ENCODE results near the gene CPAMD8. TPM values are rescaled to one million over a fixed set of nuclear protein-coding genes. Genes with fewer than 3 reads are reported as not detected.
"Not testable (repeated sequence)": the region's sequence is repeated elsewhere in the genome, so short reads cannot be mapped to it uniquely, and the experiment has no call there.

The CPAMD8 gene
- total and polyA plus RNA-seq, 5 donors from 2014 or later, result 0.03 to 2.3 (median 0.36) TPM; not detected in 1

- Mint-ChIP-seq H3K4me1 (no peaks in the 10 kb centered on the region), H3K36me3 (peaks cover 21% of the 10 kb centered on the region), H3K27me3 (no peaks in the 10 kb centered on the region), H3K27ac (no peak overlapping the region), H3K9me3 (peaks cover 2 to 26% (median 9%) of the 10 kb centered on the region in 7 donors), H3K4me3 (peak overlapping the region in 1 of 4 donors; percentile 51)
- Histone ChIP-seq H3K4me3 (ENCODE audit: low read depth, low read length) (no peak overlapping the region), H3K27me3 (ENCODE audit: control insufficient read depth, insufficient read depth, low read length) (no peaks in the 10 kb centered on the region), H3K4me1 (ENCODE audit: control insufficient read depth, insufficient read depth, low read length, poor library complexity, severe bottlenecking) (no peaks in the 10 kb centered on the region), H3K27ac (ENCODE audit: insufficient read depth, low read length, poor library complexity, severe bottlenecking) (no peak overlapping the region), H3K9me3 (ENCODE audit: control insufficient read depth in 2 of 2, low read length in 2 of 2) (peaks cover 12 to 30% of the 10 kb centered on the region in 2 experiments), H3K36me3 (ENCODE audit: control insufficient read depth, insufficient read depth, low read length) (peaks cover 20% of the 10 kb centered on the region)
- no peak for ATAC-seq (ENCODE audit: low read depth in 2 of 2)
- DNase-seq, result no peak
Measured at GRCh38 chr19:16882146-16882545, 144.5 kb downstream of the CPAMD8 start.

GRCh38 chr19:16880884-16881554 lies 145.6 kb downstream of the CPAMD8 start:
- H3K36me3 ChIP-seq (ENCODE audit: control insufficient read depth, insufficient read depth, low read length), result peaks cover 29% of the 10 kb centered on the region
- DNase-seq (no peak), ATAC-seq (ENCODE audit: low read depth in 2 of 2) (no peak)
- no peak overlapping the region for H3K27ac ChIP-seq (ENCODE audit: insufficient read depth, low read length, poor library complexity, severe bottlenecking)
- no peak overlapping the region for H3K4me3 ChIP-seq (ENCODE audit: low read depth, low read length)
- Mint-ChIP-seq H3K27me3 (no peaks in the 10 kb centered on the region), H3K4me3 (no peak overlapping the region), H3K9me3 (peaks cover 2 to 26% (median 9%) of the 10 kb centered on the region in 7 donors), H3K27ac (no peak overlapping the region), H3K36me3 (peaks cover 22% of the 10 kb centered on the region), H3K4me1 (peaks cover 0 to under 1% (median 0%) of the 10 kb centered on the region in 4 donors)
- H3K27me3 ChIP-seq (ENCODE audit: control insufficient read depth, insufficient read depth, low read length), result no peaks in the 10 kb centered on the region
- no peaks in the 10 kb centered on the region for H3K4me1 ChIP-seq (ENCODE audit: control insufficient read depth, insufficient read depth, low read length, poor library complexity, severe bottlenecking)
- H3K9me3 ChIP-seq (ENCODE audit: control insufficient read depth in 2 of 2, low read length in 2 of 2), result peaks cover 12 to 30% of the 10 kb centered on the region in 2 experiments

GRCh38 chr19:16878181-16878965 lies 148.2 kb downstream of the CPAMD8 start:
- no peak overlapping the region for H3K27ac Mint-ChIP-seq
- peaks cover 12 to 27% of the 10 kb centered on the region in 2 experiments for H3K9me3 ChIP-seq (ENCODE audit: control insufficient read depth in 2 of 2, low read length in 2 of 2)
- H3K27me3 Mint-ChIP-seq, result no peaks in the 10 kb centered on the region
- no peak overlapping the region for H3K27ac ChIP-seq (ENCODE audit: insufficient read depth, low read length, poor library complexity, severe bottlenecking)
- no peaks in the 10 kb centered on the region for H3K27me3 ChIP-seq (ENCODE audit: control insufficient read depth, insufficient read depth, low read length)
- H3K36me3 ChIP-seq (ENCODE audit: control insufficient read depth, insufficient read depth, low read length), result peaks cover 29% of the 10 kb centered on the region
- no peak overlapping the region for H3K4me3 Mint-ChIP-seq
- peaks cover 2 to 26% (median 9%) of the 10 kb centered on the region in 7 donors for H3K9me3 Mint-ChIP-seq
- peaks cover 0 to 18% (median 10%) of the 10 kb centered on the region in 4 donors for H3K4me1 Mint-ChIP-seq
- ATAC-seq (ENCODE audit: low read depth in 2 of 2), result no peak
- no peaks in the 10 kb centered on the region for H3K4me1 ChIP-seq (ENCODE audit: control insufficient read depth, insufficient read depth, low read length, poor library complexity, severe bottlenecking)
- DNase-seq, result no peak
- H3K4me3 ChIP-seq (ENCODE audit: low read depth, low read length), result no peak overlapping the region
- H3K36me3 Mint-ChIP-seq, result peaks cover 39% of the 10 kb centered on the region

DNA sequence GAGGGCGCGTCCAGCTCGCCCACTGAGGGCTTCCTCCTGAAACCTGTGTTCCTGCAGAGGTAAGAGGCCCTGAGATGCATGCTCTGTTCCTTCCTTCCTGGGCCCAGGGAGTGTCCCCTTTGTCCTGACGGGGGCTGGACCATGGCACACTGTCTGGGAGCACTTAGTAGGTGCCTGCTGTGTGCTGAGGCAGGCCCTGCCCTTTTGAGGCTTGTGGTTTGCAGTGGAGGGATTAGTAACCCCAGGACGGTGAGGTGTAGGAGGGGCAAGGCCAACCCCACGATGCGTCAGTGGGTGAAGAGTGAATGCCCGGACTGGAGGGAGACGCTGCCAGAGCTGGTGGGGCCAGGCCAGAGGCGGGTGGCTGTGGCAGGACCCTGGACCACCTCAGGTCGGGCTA lies 149.0 kb downstream of the CPAMD8 start:
- peaks cover 29% of the 10 kb centered on the region for H3K36me3 ChIP-seq (ENCODE audit: control insufficient read depth, insufficient read depth, low read length)
- no peak overlapping the region for H3K27ac Mint-ChIP-seq
- ATAC-seq (ENCODE audit: low read depth in 2 of 2) (no peak), DNase-seq (no peak)
- no peak overlapping the region for H3K4me3 Mint-ChIP-seq
- no peak overlapping the region for H3K4me3 ChIP-seq (ENCODE audit: low read depth, low read length)
- H3K9me3 ChIP-seq (ENCODE audit: control insufficient read depth in 2 of 2, low read length in 2 of 2), result peaks cover 12 to 20% of the 10 kb centered on the region in 2 experiments
- H3K36me3 Mint-ChIP-seq, result peaks cover 35% of the 10 kb centered on the region
- H3K4me1 Mint-ChIP-seq, result peaks cover 0 to 18% (median 10%) of the 10 kb centered on the region in 4 donors
- H3K27me3 Mint-ChIP-seq, result no peaks in the 10 kb centered on the region
- H3K27me3 ChIP-seq (ENCODE audit: control insufficient read depth, insufficient read depth, low read length), result no peaks in the 10 kb centered on the region
- no peaks in the 10 kb centered on the region for H3K4me1 ChIP-seq (ENCODE audit: control insufficient read depth, insufficient read depth, low read length, poor library complexity, severe bottlenecking)
- H3K9me3 Mint-ChIP-seq, result peaks cover 0 to 19% (median 6%) of the 10 kb centered on the region in 7 donors
- H3K27ac ChIP-seq (ENCODE audit: insufficient read depth, low read length, poor library complexity, severe bottlenecking), result no peak overlapping the region

DNA sequence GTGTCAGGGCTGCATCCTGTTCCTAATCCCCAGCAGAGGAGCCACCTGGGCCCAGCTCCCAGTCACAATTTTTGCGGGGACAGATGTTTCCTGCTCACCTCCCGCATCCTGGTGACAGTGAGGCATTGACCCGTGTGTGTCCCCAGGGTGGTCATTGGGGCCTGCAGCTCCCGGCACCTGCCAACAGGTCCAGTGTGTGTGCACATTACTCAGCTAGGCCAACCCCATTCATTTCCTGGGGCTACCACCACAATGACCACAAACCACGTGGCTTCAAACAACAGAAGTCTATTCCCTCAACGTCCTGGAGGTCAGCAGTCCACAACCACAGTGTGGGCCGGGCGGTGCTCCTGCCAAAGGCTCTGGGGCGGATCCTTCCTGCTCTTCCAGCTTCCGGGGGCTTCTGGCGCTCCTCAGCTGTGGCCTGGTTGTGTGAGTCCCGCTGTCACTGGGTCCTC lies 149.7 kb downstream of the CPAMD8 start:
- H3K27me3 Mint-ChIP-seq, result no peaks in the 10 kb centered on the region
- no peak overlapping the region for H3K27ac Mint-ChIP-seq

GRCh38 chr19:16875584-16876555 lies 150.7 kb downstream of the CPAMD8 start:
- no peaks in the 10 kb centered on the region for H3K4me1 ChIP-seq (ENCODE audit: control insufficient read depth, insufficient read depth, low read length, poor library complexity, severe bottlenecking)
- H3K36me3 ChIP-seq (ENCODE audit: control insufficient read depth, insufficient read depth, low read length), result peaks cover 40% of the 10 kb centered on the region
- peak in 1 of 3 donors; percentile 26 for DNase-seq
- peaks cover 0 to 18% (median 10%) of the 10 kb centered on the region in 4 donors for H3K4me1 Mint-ChIP-seq
- peaks cover 0 to 3% of the 10 kb centered on the region in 2 experiments for H3K9me3 ChIP-seq (ENCODE audit: control insufficient read depth in 2 of 2, low read length in 2 of 2)
- no peaks in the 10 kb centered on the region for H3K27me3 ChIP-seq (ENCODE audit: control insufficient read depth, insufficient read depth, low read length)
- no peak overlapping the region for H3K4me3 ChIP-seq (ENCODE audit: low read depth, low read length)
- peaks cover 0 to 5% (median 0%) of the 10 kb centered on the region in 7 donors for H3K9me3 Mint-ChIP-seq
- H3K4me3 Mint-ChIP-seq, result no peak overlapping the region
- H3K27ac ChIP-seq (ENCODE audit: insufficient read depth, low read length, poor library complexity, severe bottlenecking), result no peak overlapping the region
- H3K36me3 Mint-ChIP-seq, result peaks cover 42% of the 10 kb centered on the region
- no peak overlapping the region for H3K27ac Mint-ChIP-seq
- ATAC-seq (ENCODE audit: low read depth in 2 of 2), result no peak
- no peaks in the 10 kb centered on the region for H3K27me3 Mint-ChIP-seq

More for the DNA sequence above, 149.7 kb downstream of the CPAMD8 start:
- DNase-seq (no peak), ATAC-seq (ENCODE audit: low read depth in 2 of 2) (peak in 1 of 2 donors; percentile 15)
- no peaks in the 10 kb centered on the region for H3K4me1 ChIP-seq (ENCODE audit: control insufficient read depth, insufficient read depth, low read length, poor library complexity, severe bottlenecking)
- H3K27me3 ChIP-seq (ENCODE audit: control insufficient read depth, insufficient read depth, low read length), result no peaks in the 10 kb centered on the region
- peaks cover 0 to 18% (median 10%) of the 10 kb centered on the region in 4 donors for H3K4me1 Mint-ChIP-seq
- peaks cover 31% of the 10 kb centered on the region for H3K36me3 ChIP-seq (ENCODE audit: control insufficient read depth, insufficient read depth, low read length)
- H3K9me3 ChIP-seq (ENCODE audit: control insufficient read depth in 2 of 2, low read length in 2 of 2), result peaks cover 6 to 13% of the 10 kb centered on the region in 2 experiments
- no peak overlapping the region for H3K27ac ChIP-seq (ENCODE audit: insufficient read depth, low read length, poor library complexity, severe bottlenecking)
- peaks cover 35% of the 10 kb centered on the region for H3K36me3 Mint-ChIP-seq
- no peak overlapping the region for H3K4me3 Mint-ChIP-seq
- H3K4me3 ChIP-seq (ENCODE audit: low read depth, low read length), result no peak overlapping the region
- H3K9me3 Mint-ChIP-seq, result peaks cover 0 to 12% (median 2%) of the 10 kb centered on the region in 7 donors

- H3K4me3 Mint-ChIP-seq; H3K9me3 ChIP-seq (ENCODE audit: control insufficient read depth in 2 of 2, low read length in 2 of 2); H3K4me3 ChIP-seq (ENCODE audit: low read depth, low read length); ATAC-seq (ENCODE audit: low read depth in 2 of 2); H3K9me3 Mint-ChIP-seq; H3K4me1 ChIP-seq (ENCODE audit: control insufficient read depth, insufficient read depth, low read length, poor library complexity, severe bottlenecking); H3K27me3 ChIP-seq (ENCODE audit: control insufficient read depth, insufficient read depth, low read length); H3K27me3 Mint-ChIP-seq; DNase-seq: not testable (repeated sequence)
- peaks cover 40% of the 10 kb centered on the region for H3K36me3 ChIP-seq (ENCODE audit: control insufficient read depth, insufficient read depth, low read length)
- Mint-ChIP-seq H3K4me1 (peaks cover 0 to 18% (median 10%) of the 10 kb centered on the region in 4 donors), H3K36me3 (peaks cover 40% of the 10 kb centered on the region), H3K27ac (peak overlapping the region; percentile 81 to 99 (median 92))
- peak overlapping the region; percentile 60 for H3K27ac ChIP-seq (ENCODE audit: insufficient read depth, low read length, poor library complexity, severe bottlenecking)
Measured at GRCh38 chr19:16874978-16875299, 151.7 kb downstream of the CPAMD8 start.
